PC-9 (cell line): ENCODE measurements around the gene MYO1B. TPM values are rescaled to one million over a fixed set of nuclear protein-coding genes. Genes with fewer than 3 reads are reported as not detected.

Source experiments
- BruUV-seq: library from RNA; stranded (reverse); fragments of 400-500 nt; replicated peaks from 2 replicates; lab custom pipeline; 2021; lab: Mats Ljungman, UMichigan
- CTCF ChIA-PET: fragments of 300-600 bp; sonication (Branson Sonifier 250); formaldehyde crosslinking; loops from one replicate; lab custom pipeline; 2022; ENCODE audit warnings: antibody characterized with exemption; lab: Charles Lee
- POLR2A ChIA-PET: fragments of 300-600 bp; sonication (Branson Sonifier 250); formaldehyde crosslinking; loops from one replicate; lab custom pipeline; 2022; ENCODE audit warnings: antibody characterized with exemption; ENCODE audit not compliant: unreplicated experiment; lab: Charles Lee
- DNase-seq, 2 experiments: peaks; one replicate each; pipeline versions ENCODE4 v3.0.0 to v3.0.0-alpha.2; 2015 to 2022; ENCODE audit warnings: mixed read lengths in 1 of 2
- H2AFZ ChIP-seq: fragments of 200-600 bp; sonication (generic); 2 replicates; pipeline ENCODE4 v1.8.1; 2017; ENCODE audit warnings: antibody characterized with exemption
- H3F3A ChIP-seq: fragments of 200-600 bp; sonication (generic); 2 replicates; pipeline ENCODE4 v1.8.1; 2017; ENCODE audit warnings: antibody characterized with exemption, mild to moderate bottlenecking, low read depth; ENCODE audit not compliant: insufficient read depth
- H3K27ac ChIP-seq: fragments of 200-600 bp; sonication (generic); 2 replicates; pipeline ENCODE4 v1.6.1; 2016; ENCODE audit warnings: mixed run types
- H3K27me3 ChIP-seq: fragments of 200-600 bp; sonication (generic); 2 replicates; pipeline ENCODE4 v1.6.1; 2016; ENCODE audit warnings: low read depth, mixed run types; ENCODE audit not compliant: insufficient read depth
- H3K36me3 ChIP-seq: fragments of 200-600 bp; sonication (generic); 2 replicates; pipeline ENCODE4 v1.6.1; 2016; ENCODE audit warnings: low read depth, mixed run types
- H3K4me1 ChIP-seq: fragments of 200-600 bp; sonication (generic); replicated peaks from 2 replicates; pipeline ENCODE4 v1.6.1; 2016; ENCODE audit warnings: mixed run types; ENCODE audit not compliant: insufficient read depth
- H3K4me2 ChIP-seq: fragments of 200-600 bp; sonication (generic); 2 replicates; pipeline ENCODE4 v1.6.1; 2017; ENCODE audit warnings: mixed run types
- H3K4me3 ChIP-seq: fragments of 200-600 bp; sonication (generic); 2 replicates; pipeline ENCODE4 v1.6.1; 2016; ENCODE audit warnings: mixed run types
- H3K79me2 ChIP-seq: fragments of 200-600 bp; sonication (generic); 2 replicates; pipeline ENCODE4 v1.6.1; 2017; ENCODE audit warnings: low read depth, mixed run types
- H3K9me2 ChIP-seq: fragments of 200-600 bp; sonication (generic); 2 replicates; pipeline ENCODE4 v1.8.1; 2017; ENCODE audit warnings: mild to moderate bottlenecking; ENCODE audit not compliant: insufficient read depth
- H3K9me3 ChIP-seq: fragments of 200-600 bp; sonication (generic); 2 replicates; pipeline ENCODE4 v1.8.1; 2016; ENCODE audit warnings: low read depth; ENCODE audit not compliant: insufficient read depth
- H4K20me1 ChIP-seq: fragments of 200-600 bp; sonication (generic); 2 replicates; pipeline ENCODE4 v1.8.1; 2017; ENCODE audit not compliant: insufficient read depth
- CTCF ChIP-seq: fragments of 200-600 bp; sonication (generic); conservative IDR thresholded peaks from 2 replicates; pipeline ENCODE4 v1.6.1; 2017; ENCODE audit warnings: mixed run types, antibody characterized with exemption, mild to moderate bottlenecking, moderate library complexity
- EZH2 ChIP-seq: fragments of 200-600 bp; sonication (generic); IDR thresholded peaks from 2 replicates; pipeline ENCODE4 v1.8.0; 2017; ENCODE audit warnings: antibody characterized with exemption, low read depth
- intact Hi-C: fragments of 100-400 bp; cut with micrococcal nuclease; formaldehyde crosslinking; loops from one replicate; pipeline ENCODE4 v1.10.0; 2022; ENCODE audit not compliant: unreplicated experiment
- total RNA-seq: library from RNA; stranded (reverse); gene quantifications from 2 replicates; pipeline ENCODE4 v1.2.3, GENCODE V29; 2021

MYO1B gene
- total RNA-seq, 1 experiment from 2014 or later: 55.0 TPM

DNA sequence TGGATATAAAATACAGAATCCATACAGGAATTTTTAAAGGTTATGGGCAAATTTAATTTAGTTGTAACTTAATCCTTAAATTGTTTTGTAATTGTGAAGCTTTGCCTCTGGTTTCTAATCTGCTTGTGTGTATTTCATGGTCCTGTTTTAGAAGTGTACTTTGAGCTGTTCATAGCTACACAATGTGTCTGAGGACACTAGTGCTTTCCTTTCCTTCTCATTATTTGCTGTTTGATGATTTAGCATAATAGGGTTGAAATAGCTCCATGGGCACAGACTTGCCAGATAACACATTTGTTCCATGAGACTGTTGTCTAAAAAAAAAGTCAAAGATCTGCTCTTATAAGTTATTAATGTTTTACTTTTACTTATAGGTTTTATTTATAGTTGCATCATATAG, 134.2 kb downstream of the MYO1B start:
- peaks cover 13% of the 10 kb centered on the region for H3F3A ChIP-seq
- H3K27me3 ChIP-seq: no peaks in the 10 kb centered on the region
- no peak overlapping the region for H3K4me2 ChIP-seq
- BruUV-seq: no TSS peak
- DNase-seq: no peak
- no peaks in the 10 kb centered on the region for H3K9me2 ChIP-seq
- no peaks in the 10 kb centered on the region for H3K9me3 ChIP-seq
- H2AFZ ChIP-seq: no peak overlapping the region
- H4K20me1 ChIP-seq: no peaks in the 10 kb centered on the region
- ChIA-PET CTCF (no interaction called here), POLR2A (no interaction called here)
- H3K27ac ChIP-seq: no peak overlapping the region
- H3K4me1 ChIP-seq: peaks cover 25% of the 10 kb centered on the region
- no peaks in the 10 kb centered on the region for H3K79me2 ChIP-seq
- no peak overlapping the region for H3K4me3 ChIP-seq
- no peak for TF ChIP-seq EZH2
- TF ChIP-seq CTCF: no peak
- intact Hi-C loops: no loop called here
- H3K36me3 ChIP-seq: no peaks in the 10 kb centered on the region; the same call in 1 of the 2 replicates

GRCh38 chr2:191382801-191383200, 137.6 kb downstream of the MYO1B start:
- H3K9me3 ChIP-seq: no peaks in the 10 kb centered on the region
- peaks cover 7% of the 10 kb centered on the region for H3K36me3 ChIP-seq
- ChIA-PET CTCF (no interaction called here), POLR2A (no interaction called here)
- H3K27ac ChIP-seq: peak overlapping the region; percentile 76
- H3K9me2 ChIP-seq: no peaks in the 10 kb centered on the region
- no peaks in the 10 kb centered on the region for H3K79me2 ChIP-seq
- no TSS peak for BruUV-seq
- no peak overlapping the region for H2AFZ ChIP-seq
- no peak overlapping the region for H3K4me3 ChIP-seq
- H3K27me3 ChIP-seq: no peaks in the 10 kb centered on the region
- peaks cover 18% of the 10 kb centered on the region for H3K4me1 ChIP-seq
- TF ChIP-seq EZH2 (no peak), CTCF (no peak)
- H4K20me1 ChIP-seq: no peaks in the 10 kb centered on the region
- DNase-seq: peak; percentile 46 to 90
- peaks cover 4% of the 10 kb centered on the region; the same call in 1 of the 2 replicates for H3F3A ChIP-seq
- intact Hi-C loops: loop anchor here (5.0 kb wide), 2 partner anchors 136 to 216 kb away; partner anchors contain the start of gene MYO1B
- H3K4me2 ChIP-seq: peak overlapping the region; percentile 36

DNA sequence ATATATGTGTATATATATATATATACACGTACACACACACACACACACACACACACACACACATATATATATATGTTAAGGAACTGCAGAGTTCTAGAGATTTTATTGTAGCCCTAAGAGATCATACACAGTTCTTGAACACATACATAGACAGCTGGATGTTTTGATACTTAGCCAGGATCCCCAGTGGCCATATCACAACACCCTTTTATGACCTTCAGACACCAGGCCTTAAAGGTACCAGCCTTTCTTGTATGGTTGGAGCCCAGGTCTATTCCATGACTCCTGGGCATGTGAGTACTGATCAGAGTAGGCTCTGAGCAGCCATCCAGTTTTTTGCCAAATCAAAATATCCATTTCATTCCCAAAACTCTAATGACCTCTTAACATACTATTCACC, 138.3 kb downstream of the MYO1B start:
- TF ChIP-seq EZH2 (no peak), CTCF (no peak)
- H3F3A ChIP-seq: peaks cover 4% of the 10 kb centered on the region; the same call in 1 of the 2 replicates
- no peak overlapping the region for H3K27ac ChIP-seq
- H3K36me3 ChIP-seq: peaks cover 7% of the 10 kb centered on the region
- intact Hi-C loops: loop anchor here (5.0 kb wide), 2 partner anchors 136 to 216 kb away; partner anchors contain the start of gene MYO1B
- DNase-seq: no peak
- BruUV-seq: no TSS peak
- no peaks in the 10 kb centered on the region for H3K9me3 ChIP-seq
- peaks cover 18% of the 10 kb centered on the region for H3K4me1 ChIP-seq
- H3K4me2 ChIP-seq: no peak overlapping the region
- no peaks in the 10 kb centered on the region for H3K27me3 ChIP-seq
- no peaks in the 10 kb centered on the region for H3K9me2 ChIP-seq
- H3K4me3 ChIP-seq: no peak overlapping the region
- H3K79me2 ChIP-seq: no peaks in the 10 kb centered on the region
- H4K20me1 ChIP-seq: no peaks in the 10 kb centered on the region
- ChIA-PET CTCF (no interaction called here), POLR2A (no interaction called here)
- no peak overlapping the region for H2AFZ ChIP-seq
